Panc1 (cell line): ENCODE results near the gene TMEM217. TPM values are rescaled to one million over a fixed set of nuclear protein-coding genes. Genes with fewer than 3 reads are reported as not detected.

Source experiments
- ATAC-seq: fragments of 200-7000 bp; cut with Tn5 transposase; 2 replicates; pipeline ENCODE4 v1.9.1; 2020; ENCODE audit warnings: mild to moderate bottlenecking, moderate library complexity
- BruUV-seq: library from RNA; stranded (reverse); fragments of 400-500 nt; replicated peaks from 2 replicates; lab custom pipeline; 2021; lab: Mats Ljungman, UMichigan
- CTCF ChIA-PET: fragments of 300-600 bp; sonication (Branson Sonifier 250); formaldehyde crosslinking; loops from one replicate; lab custom pipeline; 2022; ENCODE audit warnings: antibody characterized with exemption; lab: Charles Lee
- POLR2A ChIA-PET: fragments of 300-600 bp; sonication (Branson Sonifier 250); formaldehyde crosslinking; loops from one replicate; lab custom pipeline; 2022; ENCODE audit warnings: antibody characterized with exemption; lab: Charles Lee
- DNase-seq: peaks from one replicate; pipeline ENCODE4 v3.0.0-alpha.2; 2010; ENCODE audit warnings: low read depth, low spot score
- H3K27ac ChIP-seq: 2 replicates; pipeline ENCODE4 v1.5.1; 2011; ENCODE audit warnings: mild to moderate bottlenecking, low read length, inconsistent platforms
- H3K27me3 ChIP-seq: fragments of 200-500 bp; sonication (Bioruptor generic); 2 replicates; pipeline ENCODE4 v1.6.0; 2014; ENCODE audit warnings: low read length, inconsistent platforms; ENCODE audit not compliant: control insufficient read depth, insufficient read depth
- H3K36me3 ChIP-seq: fragments of 200-500 bp; sonication (Bioruptor generic); 2 replicates; pipeline ENCODE4 v1.5.1; 2014; ENCODE audit warnings: inconsistent platforms, mild to moderate bottlenecking, low read length, moderate library complexity; ENCODE audit not compliant: control insufficient read depth, insufficient read depth
- H3K4me1 ChIP-seq: 2 replicates; pipeline ENCODE4 v1.5.1; 2011; ENCODE audit warnings: inconsistent platforms, mild to moderate bottlenecking, low read length, moderate library complexity; ENCODE audit not compliant: control insufficient read depth, insufficient read depth
- H3K4me3 ChIP-seq, 2 experiments: 2 replicates each; pipeline ENCODE4 v1.5.1; 2011 to 2012; ENCODE audit warnings: low read depth in 2 of 2, low read length in 2 of 2, mild to moderate bottlenecking in 2 of 2, inconsistent platforms in 1 of 2, moderate library complexity in 1 of 2
- H3K9me3 ChIP-seq: fragments of 200-500 bp; sonication (Bioruptor generic); 2 replicates; pipeline ENCODE4 v1.5.1; 2014; ENCODE audit warnings: low read depth, mild to moderate bottlenecking, inconsistent platforms, low read length, moderate library complexity; ENCODE audit not compliant: control insufficient read depth, insufficient read depth
- POLR2AphosphoS5 ChIP-seq: IDR thresholded peaks from 2 replicates; pipeline ENCODE4 v1.6.1; 2012; ENCODE audit warnings: mild to moderate bottlenecking, low read depth, low read length, moderate library complexity
- SIN3A ChIP-seq: IDR thresholded peaks from 2 replicates; pipeline ENCODE4 v1.6.1; 2012; ENCODE audit warnings: low read depth, mild to moderate bottlenecking, low read length, moderate library complexity, borderline replicate concordance; ENCODE audit not compliant: insufficient read depth
- TCF7L2 ChIP-seq: IDR thresholded peaks from 2 replicates; pipeline ENCODE4 v1.6.1; 2011; ENCODE audit warnings: mild to moderate bottlenecking, low read depth, low read length, inconsistent platforms
- in situ Hi-C: cut with HindIII; loops from 2 replicates; pipeline ENCODE4 v1.10.0; 2016; ENCODE audit warnings: low sequenced_read_pairs, low pct_unique_long_range_greater_than_20kb
- intact Hi-C: fragments of 100-400 bp; cut with micrococcal nuclease; formaldehyde crosslinking; loops from one replicate; pipeline ENCODE4 v1.10.0; 2022; ENCODE audit not compliant: unreplicated experiment
- total RNA-seq: library from RNA; stranded (reverse); gene quantifications from one replicate; pipeline ENCODE4 v1.2.1, GENCODE V29; 2021; ENCODE audit not compliant: unreplicated experiment
- TF ChIP-seq, protein P1 (sequence below), 2 experiments: IDR thresholded peaks; 2 replicates each; pipeline ENCODE4 v1.6.1; 2011 to 2012; ENCODE audit warnings: low read depth in 2 of 2, control low read depth in 1 of 2, low read length in 1 of 2, mild to moderate bottlenecking in 1 of 2, moderate library complexity in 1 of 2; ENCODE audit not compliant: insufficient read depth in 1 of 2
- TF ChIP-seq, protein P2 (sequence below): fragments of 450-650 bp; IDR thresholded peaks from 2 replicates; pipeline ENCODE4 v1.5.1; 2017; ENCODE audit warnings: mild to moderate bottlenecking

TMEM217 gene
- total RNA-seq, 1 experiment from 2014 or later: 4.0 TPM

DNA sequence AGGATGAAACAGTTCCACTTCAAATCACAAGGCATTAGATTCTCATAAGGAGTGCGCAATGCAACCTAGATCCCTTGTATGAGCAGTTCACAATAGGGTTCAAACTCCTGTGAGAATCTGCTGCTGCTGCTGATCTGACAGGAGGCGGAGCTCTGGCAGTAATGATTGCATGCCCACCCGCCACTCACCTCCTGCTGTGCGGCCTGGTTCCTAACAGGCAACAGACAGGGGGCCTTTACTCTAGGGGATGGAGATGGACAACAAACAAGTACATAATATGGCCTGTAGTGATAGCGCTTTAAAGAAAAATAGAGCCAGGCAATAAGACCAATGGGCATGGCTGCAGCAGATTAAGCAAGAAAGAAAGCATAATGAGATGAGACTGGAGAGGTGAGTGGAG lies 3.1 kb downstream of the TMEM217 start:
- H3K4me3 ChIP-seq: no peak overlapping the region
- ATAC-seq (no peak), DNase-seq (no peak)
- 0 out of 2 replicates have a peak, but pooled peaks cover 3% of the 10 kb centered on the region for H3K4me1 ChIP-seq
- H3K27ac ChIP-seq: no peak overlapping the region
- in situ Hi-C loops (no loop called here), intact Hi-C loops (no loop called here)
- BruUV-seq: no TSS peak
- no peaks in the 10 kb centered on the region for H3K27me3 ChIP-seq
- H3K9me3 ChIP-seq: no peaks in the 10 kb centered on the region
- no peaks in the 10 kb centered on the region; the same call in 1 of the 2 replicates for H3K36me3 ChIP-seq
- CTCF ChIA-PET: interaction anchor here (0.5 kb wide), 1 partner anchor 17 kb away, joined by 7 read pairs; no protein-coding TSS in a partner anchor
- POLR2A ChIA-PET: no interaction called here
- TF ChIP-seq SIN3A: no peak
- no peak for TF ChIP-seq TCF7L2
- TF ChIP-seq, protein P1, sequence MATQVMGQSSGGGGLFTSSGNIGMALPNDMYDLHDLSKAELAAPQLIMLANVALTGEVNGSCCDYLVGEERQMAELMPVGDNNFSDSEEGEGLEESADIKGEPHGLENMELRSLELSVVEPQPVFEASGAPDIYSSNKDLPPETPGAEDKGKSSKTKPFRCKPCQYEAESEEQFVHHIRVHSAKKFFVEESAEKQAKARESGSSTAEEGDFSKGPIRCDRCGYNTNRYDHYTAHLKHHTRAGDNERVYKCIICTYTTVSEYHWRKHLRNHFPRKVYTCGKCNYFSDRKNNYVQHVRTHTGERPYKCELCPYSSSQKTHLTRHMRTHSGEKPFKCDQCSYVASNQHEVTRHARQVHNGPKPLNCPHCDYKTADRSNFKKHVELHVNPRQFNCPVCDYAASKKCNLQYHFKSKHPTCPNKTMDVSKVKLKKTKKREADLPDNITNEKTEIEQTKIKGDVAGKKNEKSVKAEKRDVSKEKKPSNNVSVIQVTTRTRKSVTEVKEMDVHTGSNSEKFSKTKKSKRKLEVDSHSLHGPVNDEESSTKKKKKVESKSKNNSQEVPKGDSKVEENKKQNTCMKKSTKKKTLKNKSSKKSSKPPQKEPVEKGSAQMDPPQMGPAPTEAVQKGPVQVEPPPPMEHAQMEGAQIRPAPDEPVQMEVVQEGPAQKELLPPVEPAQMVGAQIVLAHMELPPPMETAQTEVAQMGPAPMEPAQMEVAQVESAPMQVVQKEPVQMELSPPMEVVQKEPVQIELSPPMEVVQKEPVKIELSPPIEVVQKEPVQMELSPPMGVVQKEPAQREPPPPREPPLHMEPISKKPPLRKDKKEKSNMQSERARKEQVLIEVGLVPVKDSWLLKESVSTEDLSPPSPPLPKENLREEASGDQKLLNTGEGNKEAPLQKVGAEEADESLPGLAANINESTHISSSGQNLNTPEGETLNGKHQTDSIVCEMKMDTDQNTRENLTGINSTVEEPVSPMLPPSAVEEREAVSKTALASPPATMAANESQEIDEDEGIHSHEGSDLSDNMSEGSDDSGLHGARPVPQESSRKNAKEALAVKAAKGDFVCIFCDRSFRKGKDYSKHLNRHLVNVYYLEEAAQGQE (IDR thresholded peaks at IDR 0.05; ENCODE audit: insufficient read depth in 1 of 2, low read depth in 2 of 2, low read length in 1 of 2): no peak
- TF ChIP-seq POLR2AphosphoS5: no peak
- TF ChIP-seq, protein P2, sequence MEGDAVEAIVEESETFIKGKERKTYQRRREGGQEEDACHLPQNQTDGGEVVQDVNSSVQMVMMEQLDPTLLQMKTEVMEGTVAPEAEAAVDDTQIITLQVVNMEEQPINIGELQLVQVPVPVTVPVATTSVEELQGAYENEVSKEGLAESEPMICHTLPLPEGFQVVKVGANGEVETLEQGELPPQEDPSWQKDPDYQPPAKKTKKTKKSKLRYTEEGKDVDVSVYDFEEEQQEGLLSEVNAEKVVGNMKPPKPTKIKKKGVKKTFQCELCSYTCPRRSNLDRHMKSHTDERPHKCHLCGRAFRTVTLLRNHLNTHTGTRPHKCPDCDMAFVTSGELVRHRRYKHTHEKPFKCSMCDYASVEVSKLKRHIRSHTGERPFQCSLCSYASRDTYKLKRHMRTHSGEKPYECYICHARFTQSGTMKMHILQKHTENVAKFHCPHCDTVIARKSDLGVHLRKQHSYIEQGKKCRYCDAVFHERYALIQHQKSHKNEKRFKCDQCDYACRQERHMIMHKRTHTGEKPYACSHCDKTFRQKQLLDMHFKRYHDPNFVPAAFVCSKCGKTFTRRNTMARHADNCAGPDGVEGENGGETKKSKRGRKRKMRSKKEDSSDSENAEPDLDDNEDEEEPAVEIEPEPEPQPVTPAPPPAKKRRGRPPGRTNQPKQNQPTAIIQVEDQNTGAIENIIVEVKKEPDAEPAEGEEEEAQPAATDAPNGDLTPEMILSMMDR: no peak

DNA sequence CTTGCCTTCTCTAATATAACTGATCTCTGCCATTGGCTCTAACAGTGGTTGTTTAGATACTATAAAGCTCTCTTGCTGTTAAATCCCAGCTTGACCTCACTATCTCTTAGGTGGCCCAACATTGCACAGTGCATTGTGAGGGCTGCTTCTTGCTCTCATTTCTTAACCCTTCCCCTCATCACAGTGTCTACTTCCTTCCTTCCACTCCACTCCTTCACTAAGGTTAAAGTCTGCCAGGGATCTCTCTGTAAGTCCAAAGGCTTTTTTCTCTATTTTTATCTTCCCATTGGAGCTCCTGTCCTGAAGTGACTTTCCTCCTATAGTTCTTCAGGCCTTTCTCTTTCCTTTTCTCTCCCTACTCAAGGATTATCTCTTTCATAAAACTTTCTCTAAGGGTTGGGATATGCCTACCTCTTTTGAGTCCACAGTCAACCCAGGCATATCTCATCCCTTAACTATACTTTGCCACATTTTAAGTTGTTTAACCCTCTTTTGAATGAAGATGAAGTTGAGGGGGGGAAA lies 4.4 kb downstream of the TMEM217 start:
- H3K4me1 ChIP-seq: no peaks in the 10 kb centered on the region
- no TSS peak for BruUV-seq
- in situ Hi-C loops (no loop called here), intact Hi-C loops (no loop called here)
- CTCF ChIA-PET: no interaction called here
- H3K27ac ChIP-seq: no peak overlapping the region
- no peak overlapping the region for H3K4me3 ChIP-seq
- no peaks in the 10 kb centered on the region for H3K9me3 ChIP-seq
- TF ChIP-seq, protein P1 (IDR thresholded peaks at IDR 0.05; ENCODE audit: insufficient read depth in 1 of 2, low read depth in 2 of 2, low read length in 1 of 2): no peak
- TF ChIP-seq SIN3A (no peak), POLR2AphosphoS5 (no peak), TCF7L2 (no peak)
- TF ChIP-seq, protein P2: no peak
- DNase-seq (no peak), ATAC-seq (no peak)
- H3K36me3 ChIP-seq: no peaks in the 10 kb centered on the region; the same call in 1 of the 2 replicates
- POLR2A ChIA-PET: no interaction called here
- H3K27me3 ChIP-seq: no peaks in the 10 kb centered on the region
